B cell (primary cell): ENCODE data around the gene BLM. TPM values are rescaled to one million over a fixed set of nuclear protein-coding genes. Genes with fewer than 3 reads are reported as not detected.

Experiments used
- ATAC-seq: fragments of 200-7000 bp; cut with Tn5 transposase; one replicate; pipeline ENCODE4 v1.10.0; 2021; ENCODE audit warnings: low read depth, mild to moderate bottlenecking, moderate number of reproducible peaks, moderate library complexity
- CTCF ChIA-PET: fragments of 350-600 bp; sonication (Branson Sonifier 250); formaldehyde crosslinking; loops from one replicate; lab custom pipeline; 2021; ENCODE audit warnings: antibody characterized with exemption, inconsistent platforms; lab: Charles Lee
- POLR2A ChIA-PET: fragments of 350-600 bp; sonication (Branson Sonifier 250); formaldehyde crosslinking; loops from one replicate; lab custom pipeline; 2021; ENCODE audit warnings: antibody characterized with exemption; lab: Charles Lee
- DNase-seq: peaks from one replicate; pipeline ENCODE4 v3.0.0; 2013
- H2AFZ ChIP-seq: 2 replicates; pipeline ENCODE4 v1.6.1; 2012; ENCODE audit warnings: mild to moderate bottlenecking, low read depth, low read length; ENCODE audit not compliant: insufficient read depth, poor library complexity, severe bottlenecking
- H3K27ac ChIP-seq, 2 donors: 1 replicate in 1 of 2; 2 replicates in 1 of 2; pipeline ENCODE4 v1.5.1; 2012 to 2013; ENCODE audit warnings: low read length in 2 of 2, mild to moderate bottlenecking in 2 of 2, moderate library complexity in 1 of 2
- H3K27me3 ChIP-seq, 4 experiments: fragments of 200-600 bp in 1 of 4; sonication (generic) in 1 of 4; replicated peaks in 1 of 4; 1 replicate in 2 of 4; 2 replicates in 2 of 4; pipeline versions ENCODE4 v1.6.1 to v1.7.0; 2013 to 2016; ENCODE audit warnings: low read length in 3 of 4, mild to moderate bottlenecking in 2 of 4, mixed read lengths in 1 of 4, moderate library complexity in 1 of 4; ENCODE audit not compliant: insufficient read depth in 4 of 4, control insufficient read depth in 3 of 4; ENCODE audit errors: control extremely low read depth in 1 of 4
- H3K36me3 ChIP-seq, 2 experiments: replicated peaks in 1 of 2; 1 replicate in 1 of 2; 2 replicates in 1 of 2; pipeline versions ENCODE4 v1.6.1 to v1.7.1; 2013; ENCODE audit warnings: low read length in 1 of 2; ENCODE audit not compliant: insufficient read depth in 2 of 2, control insufficient read depth in 1 of 2; ENCODE audit errors: control extremely low read depth in 1 of 2, extremely low read depth in 1 of 2
- H3K4me1 ChIP-seq, 2 donors: fragments of 200-600 bp in 1 of 2; sonication (generic) in 1 of 2; 1 replicate in 1 of 2; 2 replicates in 1 of 2; pipeline versions ENCODE4 v1.5.1 to v1.6.1; 2013 to 2017; ENCODE audit warnings: low read length in 2 of 2; ENCODE audit not compliant: control insufficient read depth in 2 of 2, insufficient read depth in 2 of 2
- H3K4me2 ChIP-seq: replicated peaks from 2 replicates; pipeline ENCODE3; 2012; ENCODE audit warnings: mild to moderate bottlenecking, low read depth, low read length; ENCODE audit not compliant: poor library complexity, severe bottlenecking
- H3K4me3 ChIP-seq, 5 experiments: fragments of 200-600 bp in 1 of 5; sonication (generic) in 1 of 5; 1 replicate in 3 of 5; 2 replicates in 2 of 5; pipeline versions ENCODE4 v1.5.1 to v1.7.0; 2011 to 2016; ENCODE audit warnings: low read length in 4 of 5, mild to moderate bottlenecking in 4 of 5, low read depth in 2 of 5, control low read depth in 1 of 5, moderate library complexity in 1 of 5; ENCODE audit not compliant: insufficient read depth in 1 of 5; ENCODE audit errors: control extremely low read depth in 1 of 5, extremely low read depth in 1 of 5
- H3K79me2 ChIP-seq: fragments of 200-600 bp; sonication (generic); one replicate; pipeline ENCODE4 v1.6.0; 2016; ENCODE audit warnings: low read length; ENCODE audit not compliant: control insufficient read depth, insufficient read depth
- H3K9ac ChIP-seq: fragments of 200-600 bp; sonication (generic); 2 replicates; pipeline ENCODE4 v1.6.1; 2017; ENCODE audit warnings: mild to moderate bottlenecking, low read length, moderate library complexity
- H3K9me3 ChIP-seq, 3 donors: one replicate each; pipeline versions ENCODE4 v1.6.1 to v1.7.1; 2013; ENCODE audit warnings: low read length in 2 of 3; ENCODE audit not compliant: control insufficient read depth in 2 of 3, insufficient read depth in 1 of 3; ENCODE audit errors: control extremely low read depth in 1 of 3
- H4K20me1 ChIP-seq: 2 replicates; pipeline ENCODE4 v1.6.0; 2012; ENCODE audit warnings: mild to moderate bottlenecking, low read length; ENCODE audit not compliant: insufficient read depth, control insufficient read depth, poor library complexity, severe bottlenecking
- H3K27ac Mint-ChIP-seq: one replicate; pipeline ENCODE4 v1.8.0; 2021; ENCODE audit warnings: mixed read lengths
- H3K27me3 Mint-ChIP-seq: one replicate; pipeline ENCODE4 v1.8.0; 2021; ENCODE audit warnings: mixed read lengths
- H3K4me1 Mint-ChIP-seq: one replicate; pipeline ENCODE4 v1.8.0; 2021; ENCODE audit warnings: mixed read lengths
- H3K4me3 Mint-ChIP-seq: one replicate; pipeline ENCODE4 v1.8.0; 2021; ENCODE audit warnings: mixed read lengths
- H3K9me3 Mint-ChIP-seq: one replicate; pipeline ENCODE4 v1.8.0; 2022; ENCODE audit warnings: mixed read lengths; ENCODE audit not compliant: insufficient read depth
- EZH2 ChIP-seq: IDR thresholded peaks from 2 replicates; pipeline ENCODE4 v1.6.1; 2012; ENCODE audit warnings: borderline replicate concordance, low read depth, mild to moderate bottlenecking, moderate library complexity, low read length; ENCODE audit not compliant: insufficient read depth, poor library complexity, severe bottlenecking
- WGBS: methylation state at CpG from one replicate; pipeline ENCODE4 v1.1.5; 2013; ENCODE audit warnings: missing lambda C conversion rate; ENCODE audit not compliant: insufficient coverage; 5-methylcytosine and 5-hydroxymethylcytosine counted together
- intact Hi-C: fragments of 100-400 bp; cut with micrococcal nuclease; formaldehyde crosslinking; loops from one replicate; pipeline ENCODE4 v1.10.0; 2022
- polyA plus RNA-seq: library from polyadenylated mRNA; depleted of rRNA; stranded (reverse); fragments of >200 nt; gene quantifications from 2 replicates; pipeline ENCODE4 v1.2.3, GENCODE V29; 2012
- total RNA-seq, 2 donors: library from RNA; stranded (reverse); fragments of 120-200 nt in 1 of 2; gene quantifications; 1 replicate in 1 of 2; 2 replicates in 1 of 2; pipeline versions ENCODE4 v1.2.3 to v1.2.4, GENCODE V29; 2013 to 2022
- TF ChIP-seq, protein P1 (sequence below): fragments of 200-600 bp; IDR thresholded peaks from one replicate; pipeline ENCODE4 v1.8.0; 2022; ENCODE audit warnings: antibody characterized with exemption, mild to moderate bottlenecking

BLM gene
- total and polyA plus RNA-seq, 2 donors (not counting 1 experiment from before 2014, with no cell fraction given): 5.2 to 17.4 TPM

DNA sequence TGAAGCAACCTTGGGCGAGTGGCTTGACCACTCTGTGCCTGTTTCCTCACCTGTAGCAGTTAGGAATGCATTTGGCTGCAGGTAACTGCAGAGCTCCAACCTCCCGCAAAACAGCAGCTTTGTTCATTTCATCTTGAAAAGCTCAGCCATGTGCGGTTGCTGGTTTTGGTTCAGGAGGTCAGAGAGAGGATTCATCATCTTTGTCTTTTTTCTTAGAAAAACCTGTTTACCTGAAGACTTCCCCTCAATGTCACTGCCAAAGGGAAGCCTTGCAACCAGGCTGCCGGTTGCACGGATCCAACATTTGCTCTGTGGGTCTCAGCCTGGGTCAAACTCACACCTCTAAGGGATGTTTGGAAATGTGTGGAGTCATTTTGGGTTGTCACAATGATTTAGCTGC, 134.8 kb downstream of the BLM start:
- Mint-ChIP-seq H3K9me3 (no peaks in the 10 kb centered on the region), H3K27ac (peak overlapping the region; percentile 76), H3K27me3 (no peaks in the 10 kb centered on the region), H3K4me1 (peaks cover 59% of the 10 kb centered on the region), H3K4me3 (peak overlapping the region; percentile 66)
- CTCF ChIA-PET: interaction anchor here (1.6 to 2.1 kb wide), 5 partner anchors 12 to 83 kb away, joined by 3 to 8 read pairs (median 7); partner anchors contain the start of gene UNC45A
- intact Hi-C loops: loop anchor here (5.0 kb wide), 1 partner anchor 35 kb away; no protein-coding TSS in a partner anchor
- no peaks in the 10 kb centered on the region for H3K9me3 ChIP-seq
- no peak for DNase-seq
- H2AFZ ChIP-seq: no peak overlapping the region
- H3K4me2 ChIP-seq: peak overlapping the region; percentile 78
- H3K79me2 ChIP-seq: no peaks in the 10 kb centered on the region
- H3K36me3 ChIP-seq: no peaks in the 10 kb centered on the region
- H3K9ac ChIP-seq: peak overlapping the region; percentile 15
- POLR2A ChIA-PET: interaction anchor here (0.6 to 2.9 kb wide), 6 partner anchors 10 to 35 kb away, joined by 3 to 28 read pairs (median 6); no protein-coding TSS in a partner anchor
- no peak for ATAC-seq
- H3K4me1 ChIP-seq: peaks cover 62 to 64% of the 10 kb centered on the region in 2 donors
- 90% methylated on average over 2 of the region's 5 CpGs for WGBS
- H3K4me3 ChIP-seq: peak overlapping the region in 1 of 5 experiments; percentile 16
- no peaks in the 10 kb centered on the region for H4K20me1 ChIP-seq
- no peak overlapping the region for H3K27ac ChIP-seq
- TF ChIP-seq EZH2: no peak
- TF ChIP-seq, protein P1, sequence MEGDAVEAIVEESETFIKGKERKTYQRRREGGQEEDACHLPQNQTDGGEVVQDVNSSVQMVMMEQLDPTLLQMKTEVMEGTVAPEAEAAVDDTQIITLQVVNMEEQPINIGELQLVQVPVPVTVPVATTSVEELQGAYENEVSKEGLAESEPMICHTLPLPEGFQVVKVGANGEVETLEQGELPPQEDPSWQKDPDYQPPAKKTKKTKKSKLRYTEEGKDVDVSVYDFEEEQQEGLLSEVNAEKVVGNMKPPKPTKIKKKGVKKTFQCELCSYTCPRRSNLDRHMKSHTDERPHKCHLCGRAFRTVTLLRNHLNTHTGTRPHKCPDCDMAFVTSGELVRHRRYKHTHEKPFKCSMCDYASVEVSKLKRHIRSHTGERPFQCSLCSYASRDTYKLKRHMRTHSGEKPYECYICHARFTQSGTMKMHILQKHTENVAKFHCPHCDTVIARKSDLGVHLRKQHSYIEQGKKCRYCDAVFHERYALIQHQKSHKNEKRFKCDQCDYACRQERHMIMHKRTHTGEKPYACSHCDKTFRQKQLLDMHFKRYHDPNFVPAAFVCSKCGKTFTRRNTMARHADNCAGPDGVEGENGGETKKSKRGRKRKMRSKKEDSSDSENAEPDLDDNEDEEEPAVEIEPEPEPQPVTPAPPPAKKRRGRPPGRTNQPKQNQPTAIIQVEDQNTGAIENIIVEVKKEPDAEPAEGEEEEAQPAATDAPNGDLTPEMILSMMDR: no peak
- H3K27me3 ChIP-seq: no peaks in the 10 kb centered on the region

DNA sequence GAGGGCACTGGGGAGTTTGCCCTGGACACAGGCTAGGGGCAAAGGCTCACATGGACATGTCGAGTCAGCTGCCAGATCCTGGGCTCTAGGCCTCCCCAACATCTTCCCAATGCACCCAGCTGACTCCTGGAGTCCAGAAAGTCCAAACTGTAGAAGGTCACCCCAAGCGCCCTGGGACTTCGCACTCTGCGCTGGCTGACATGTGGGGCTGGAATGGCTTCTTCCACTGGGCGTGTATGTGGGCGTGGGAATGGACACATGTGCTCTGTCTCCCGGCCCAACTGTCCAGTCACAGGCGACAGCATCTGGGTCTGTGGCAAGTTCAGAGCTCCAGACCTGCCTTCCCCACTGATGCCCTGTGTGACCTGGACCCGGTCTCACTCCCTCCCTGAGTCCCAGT, 138.0 kb downstream of the BLM start:
- no peaks in the 10 kb centered on the region for H3K36me3 ChIP-seq
- no peak overlapping the region for H3K9ac ChIP-seq
- H3K9me3 Mint-ChIP-seq: no peaks in the 10 kb centered on the region
- H3K4me2 ChIP-seq: peak overlapping the region; percentile 45
- no peaks in the 10 kb centered on the region for H3K27me3 Mint-ChIP-seq
- H3K79me2 ChIP-seq: no peaks in the 10 kb centered on the region
- H3K4me1 ChIP-seq: peaks cover 74 to 78% of the 10 kb centered on the region in 2 donors
- intact Hi-C loops: no loop called here
- H3K4me3 Mint-ChIP-seq: peak overlapping the region; percentile 50
- H3K4me3 ChIP-seq: no peak overlapping the region
- no peak for DNase-seq
- H3K27me3 ChIP-seq: no peaks in the 10 kb centered on the region
- CTCF ChIA-PET: interaction anchor here (0.7 to 0.9 kb wide), 2 partner anchors 15 to 16 kb away, joined by 3 to 6 read pairs; no protein-coding TSS in a partner anchor
- peak overlapping the region; percentile 74 for H3K27ac Mint-ChIP-seq
- H3K27ac ChIP-seq: no peak overlapping the region
- H2AFZ ChIP-seq: no peak overlapping the region
- POLR2A ChIA-PET: interaction anchor here (0.6 to 1.3 kb wide), 4 partner anchors 10 to 76 kb away, joined by 3 to 5 read pairs (median 4); no protein-coding TSS in a partner anchor
- no peaks in the 10 kb centered on the region for H3K9me3 ChIP-seq
- peaks cover 73% of the 10 kb centered on the region for H3K4me1 Mint-ChIP-seq
- H4K20me1 ChIP-seq: no peaks in the 10 kb centered on the region
- no peak for TF ChIP-seq EZH2
- TF ChIP-seq, protein P1: no peak
- no peak for ATAC-seq
- WGBS: 96% methylated on average over 9 of the region's 9 CpGs
